NB4 (cell line): Measurements from ENCODE around the gene CALM1.

Experiments
- POLR2A ChIP-seq: IDR thresholded peaks from 2 replicates; pipeline ENCODE4 v1.6.1; 2011; ENCODE audit warnings: mild to moderate bottlenecking; ENCODE audit not compliant: insufficient read length; ENCODE audit errors: extremely low read depth
- TF ChIP-seq, protein P1 (sequence below): IDR thresholded peaks from one replicate; pipeline ENCODE4 v1.5.1; 2012; ENCODE audit warnings: low read depth, low read length
- TF ChIP-seq, protein P2 (sequence below): IDR thresholded peaks from 2 replicates; pipeline ENCODE4 v1.6.1; 2011; ENCODE audit warnings: low read depth, low read length

GRCh38 chr14:90427848-90428426, 31.1 kb downstream of the CALM1 start:
- TF ChIP-seq, protein P1, sequence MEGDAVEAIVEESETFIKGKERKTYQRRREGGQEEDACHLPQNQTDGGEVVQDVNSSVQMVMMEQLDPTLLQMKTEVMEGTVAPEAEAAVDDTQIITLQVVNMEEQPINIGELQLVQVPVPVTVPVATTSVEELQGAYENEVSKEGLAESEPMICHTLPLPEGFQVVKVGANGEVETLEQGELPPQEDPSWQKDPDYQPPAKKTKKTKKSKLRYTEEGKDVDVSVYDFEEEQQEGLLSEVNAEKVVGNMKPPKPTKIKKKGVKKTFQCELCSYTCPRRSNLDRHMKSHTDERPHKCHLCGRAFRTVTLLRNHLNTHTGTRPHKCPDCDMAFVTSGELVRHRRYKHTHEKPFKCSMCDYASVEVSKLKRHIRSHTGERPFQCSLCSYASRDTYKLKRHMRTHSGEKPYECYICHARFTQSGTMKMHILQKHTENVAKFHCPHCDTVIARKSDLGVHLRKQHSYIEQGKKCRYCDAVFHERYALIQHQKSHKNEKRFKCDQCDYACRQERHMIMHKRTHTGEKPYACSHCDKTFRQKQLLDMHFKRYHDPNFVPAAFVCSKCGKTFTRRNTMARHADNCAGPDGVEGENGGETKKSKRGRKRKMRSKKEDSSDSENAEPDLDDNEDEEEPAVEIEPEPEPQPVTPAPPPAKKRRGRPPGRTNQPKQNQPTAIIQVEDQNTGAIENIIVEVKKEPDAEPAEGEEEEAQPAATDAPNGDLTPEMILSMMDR: no peak
- no peak for TF ChIP-seq POLR2A
- TF ChIP-seq, protein P2, sequence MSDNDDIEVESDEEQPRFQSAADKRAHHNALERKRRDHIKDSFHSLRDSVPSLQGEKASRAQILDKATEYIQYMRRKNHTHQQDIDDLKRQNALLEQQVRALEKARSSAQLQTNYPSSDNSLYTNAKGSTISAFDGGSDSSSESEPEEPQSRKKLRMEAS: no peak
